HepG2 (cell line): ENCODE measurements around the gene SERPINA3. TPM values are rescaled to one million over a fixed set of nuclear protein-coding genes. Genes with fewer than 3 reads are reported as not detected.

Experiments
- EEA1 ChIP-seq: sonication (generic); formaldehyde crosslinking; IDR thresholded peaks from 2 replicates; pipeline ENCODE4 v1.5.1; 2020; ENCODE audit warnings: mild to moderate bottlenecking, missing genetic modification reagents, borderline replicate concordance
- ELK4 ChIP-seq: sonication (generic); formaldehyde crosslinking; IDR thresholded peaks from 2 replicates; pipeline ENCODE4 v1.9.0; 2021; ENCODE audit warnings: missing genetic modification reagents, borderline replicate concordance
- HIVEP1 ChIP-seq: sonication (generic); formaldehyde crosslinking; IDR thresholded peaks from 2 replicates; pipeline ENCODE4 v1.4.0; 2020; ENCODE audit warnings: mild to moderate bottlenecking, missing genetic modification reagents
- NAIF1 ChIP-seq: sonication (generic); formaldehyde crosslinking; IDR thresholded peaks from 2 replicates; pipeline ENCODE4 v1.5.0; 2020; ENCODE audit warnings: mild to moderate bottlenecking, missing genetic modification reagents, borderline replicate concordance
- NFRKB ChIP-seq: fragments of 450-650 bp; IDR thresholded peaks from 2 replicates; pipeline ENCODE4 v1.6.1; 2017
- NRL ChIP-seq: sonication (generic); formaldehyde crosslinking; IDR thresholded peaks from 2 replicates; pipeline ENCODE4 v1.5.0; 2020; ENCODE audit warnings: missing genetic modification reagents, mild to moderate bottlenecking, moderate library complexity, borderline replicate concordance
- PAWR ChIP-seq: sonication (generic); formaldehyde crosslinking; IDR thresholded peaks from 2 replicates; pipeline ENCODE4 v1.4.0; 2020; ENCODE audit warnings: missing genetic modification reagents, mild to moderate bottlenecking, borderline replicate concordance
- PRDM15 ChIP-seq: sonication (generic); formaldehyde crosslinking; IDR thresholded peaks from 2 replicates; pipeline ENCODE4 v1.4.0; 2020; ENCODE audit warnings: missing genetic modification reagents
- RBFOX2 ChIP-seq: fragments of 200-400 bp; formaldehyde crosslinking; IDR thresholded peaks from 2 replicates; pipeline ENCODE4 v1.6.1; 2017; ENCODE audit warnings: low read depth, mild to moderate bottlenecking, low read length
- TCF12 ChIP-seq, 2 experiments: fragments of 450-650 bp in 1 of 2; sonication (generic) in 1 of 2; formaldehyde crosslinking in 1 of 2; IDR thresholded peaks; 2 replicates each; pipeline versions ENCODE4 v1.6.1 to v1.8.0; 2017 to 2022; ENCODE audit warnings: antibody characterized with exemption in 1 of 2, mild to moderate bottlenecking in 1 of 2, missing genetic modification reagents in 1 of 2, moderate library complexity in 1 of 2
- ZBTB3 ChIP-seq: sonication (generic); formaldehyde crosslinking; IDR thresholded peaks from 2 replicates; pipeline ENCODE4 v1.4.0; 2020; ENCODE audit warnings: low read depth, mild to moderate bottlenecking, moderate library complexity, missing genetic modification reagents, borderline replicate concordance
- ZBTB40 ChIP-seq, 2 experiments: fragments of 450-650 bp in 1 of 2; sonication (generic) in 1 of 2; formaldehyde crosslinking in 1 of 2; IDR thresholded peaks; 2 replicates each; pipeline versions ENCODE4 v1.6.1 to v1.8.0; 2016 to 2022; ENCODE audit warnings: antibody characterized with exemption in 1 of 2, mild to moderate bottlenecking in 1 of 2, missing genetic modification reagents in 1 of 2
- ZNF17 ChIP-seq: sonication (generic); formaldehyde crosslinking; IDR thresholded peaks from 2 replicates; pipeline ENCODE4 v1.5.0; 2020; ENCODE audit warnings: mild to moderate bottlenecking, missing genetic modification reagents
- ZNF331 ChIP-seq: sonication (generic); formaldehyde crosslinking; IDR thresholded peaks from 2 replicates; pipeline ENCODE4 v1.4.0; 2020; ENCODE audit warnings: missing genetic modification reagents
- ZNF737 ChIP-seq: sonication (generic); formaldehyde crosslinking; IDR thresholded peaks from 2 replicates; pipeline ENCODE4 v1.5.0; 2020; ENCODE audit warnings: missing genetic modification reagents, mild to moderate bottlenecking, borderline replicate concordance
- polyA plus RNA-seq, 8 experiments: library from polyadenylated mRNA; depleted of rRNA in 3 of 8; stranded (reverse) in 7 of 8; unstranded in 1 of 8; fragments of >200 nt; fragmentation: Illumina TruSeq in 4 of 8; extraction: Trizol in 4 of 8; gene quantifications; 2 replicates each; pipeline versions ENCODE4 v1.2.1 to v1.2.3, GENCODE V29; 2011 to 2016; ENCODE audit warnings: low read depth in 4 of 8, missing spikeins in 1 of 8, mixed read lengths in 1 of 8; ENCODE audit not compliant: insufficient read depth in 1 of 8
- total RNA-seq, 5 experiments: library from RNA; depleted of rRNA; stranded (reverse); fragments of >200 nt; fragmentation: Illumina TruSeq; extraction: Trizol; gene quantifications; 2 replicates each; pipeline ENCODE4 v1.2.3, GENCODE V29; 2016; ENCODE audit warnings: low read depth in 1 of 5

Gene SERPINA3
- total and polyA plus RNA-seq, 2 of the 13 experiments (the other 11 are each of a cell fraction or from before 2014, with no cell fraction given): 825 to 2,200 TPM

DNA sequence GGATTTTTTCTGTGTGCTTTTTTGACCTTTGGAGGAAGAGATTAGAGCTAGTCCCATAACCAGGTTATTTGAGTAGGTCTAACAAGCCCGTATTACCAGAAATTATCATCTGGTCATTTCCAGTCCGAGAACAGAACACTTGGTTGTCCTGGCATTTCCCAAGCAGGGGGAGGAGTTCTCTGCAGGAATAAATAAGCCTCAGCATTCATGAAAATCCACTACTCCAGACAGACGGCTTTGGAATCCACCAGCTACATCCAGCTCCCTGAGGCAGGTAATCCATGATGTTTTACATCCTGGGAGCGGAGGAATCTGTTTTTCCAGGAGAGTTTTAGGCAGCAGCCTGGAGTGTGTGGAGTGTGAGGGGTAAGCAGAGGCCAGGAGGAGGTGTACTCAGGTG lies at the start of gene SERPINA3 (continued):
- TF ChIP-seq PRDM15 (CRISPR knock-in tag) (no peak; the same call in 1 of the 2 replicates), NRL (CRISPR knock-in tag) (no peak), ZNF17 (CRISPR knock-in tag) (no peak), NAIF1 (no peak), ZNF737 (no peak), NFRKB (no peak), ELK4 (no peak), ZNF331 (CRISPR knock-in tag) (peak; percentile 38; the same call in 1 of the 2 replicates), PAWR (CRISPR knock-in tag) (no peak), RBFOX2 (peak; percentile 89; the same call in 1 of the 2 replicates), ZBTB3 (CRISPR knock-in tag) (no peak), ZBTB40 (IDR thresholded peaks at IDR 0.05) (no peak), ZBTB40 (CRISPR knock-in tag; IDR thresholded peaks at IDR 0.05) (no peak), EEA1 (CRISPR knock-in tag) (no peak), HIVEP1 (no peak), TCF12 (IDR thresholded peaks at IDR 0.05) (no peak), TCF12 (CRISPR knock-in tag; IDR thresholded peaks at IDR 0.05) (no peak)
